VCaP (cell line): ENCODE data around the gene RPLP1.

Source experiments
- H3K27ac ChIP-seq: fragments of 450-650 bp; 2 replicates; pipeline ENCODE4 v1.5.1; 2017
- TF ChIP-seq, protein P1 (sequence below): fragments of 450-650 bp; conservative IDR thresholded peaks from 2 replicates; pipeline ENCODE4 v1.5.1; 2017; ENCODE audit warnings: mild to moderate bottlenecking, moderate library complexity

RPLP1 gene

DNA sequence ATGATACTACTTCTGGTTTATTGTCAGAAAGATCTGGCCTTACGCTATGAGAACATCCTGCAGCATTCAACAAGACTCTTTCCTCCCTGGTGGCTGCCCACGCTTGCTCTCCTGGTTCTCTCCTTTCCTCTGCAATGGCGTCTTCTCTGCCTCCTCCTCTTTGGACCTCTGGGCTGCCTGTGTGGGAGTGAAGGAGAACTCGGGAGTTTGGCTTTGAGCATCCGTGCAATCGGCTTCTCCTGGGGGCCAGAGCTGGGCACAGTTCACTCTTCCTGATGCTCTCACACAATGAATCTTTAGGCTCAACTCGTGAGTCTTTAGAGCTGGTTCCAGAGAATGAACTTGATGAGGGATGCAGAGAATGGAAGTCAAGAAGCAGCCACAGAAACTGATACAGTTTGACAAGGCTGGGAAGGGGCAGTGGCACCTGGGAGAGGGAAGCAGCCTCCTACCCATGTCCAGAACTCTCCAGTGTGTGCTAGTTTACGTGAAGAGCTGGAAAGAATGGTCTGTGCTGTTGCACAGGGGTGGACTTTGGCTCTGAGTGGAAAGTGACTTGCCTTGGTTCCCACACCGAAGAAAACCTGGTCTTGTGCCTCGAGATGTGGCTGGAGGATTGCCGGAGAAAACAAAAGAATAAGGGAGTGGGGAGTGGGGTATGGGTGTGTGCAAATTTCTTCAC, 37.9 kb downstream of the RPLP1 start:
- TF ChIP-seq, protein P1, sequence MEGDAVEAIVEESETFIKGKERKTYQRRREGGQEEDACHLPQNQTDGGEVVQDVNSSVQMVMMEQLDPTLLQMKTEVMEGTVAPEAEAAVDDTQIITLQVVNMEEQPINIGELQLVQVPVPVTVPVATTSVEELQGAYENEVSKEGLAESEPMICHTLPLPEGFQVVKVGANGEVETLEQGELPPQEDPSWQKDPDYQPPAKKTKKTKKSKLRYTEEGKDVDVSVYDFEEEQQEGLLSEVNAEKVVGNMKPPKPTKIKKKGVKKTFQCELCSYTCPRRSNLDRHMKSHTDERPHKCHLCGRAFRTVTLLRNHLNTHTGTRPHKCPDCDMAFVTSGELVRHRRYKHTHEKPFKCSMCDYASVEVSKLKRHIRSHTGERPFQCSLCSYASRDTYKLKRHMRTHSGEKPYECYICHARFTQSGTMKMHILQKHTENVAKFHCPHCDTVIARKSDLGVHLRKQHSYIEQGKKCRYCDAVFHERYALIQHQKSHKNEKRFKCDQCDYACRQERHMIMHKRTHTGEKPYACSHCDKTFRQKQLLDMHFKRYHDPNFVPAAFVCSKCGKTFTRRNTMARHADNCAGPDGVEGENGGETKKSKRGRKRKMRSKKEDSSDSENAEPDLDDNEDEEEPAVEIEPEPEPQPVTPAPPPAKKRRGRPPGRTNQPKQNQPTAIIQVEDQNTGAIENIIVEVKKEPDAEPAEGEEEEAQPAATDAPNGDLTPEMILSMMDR: no peak
- no peak overlapping the region for H3K27ac ChIP-seq

DNA sequence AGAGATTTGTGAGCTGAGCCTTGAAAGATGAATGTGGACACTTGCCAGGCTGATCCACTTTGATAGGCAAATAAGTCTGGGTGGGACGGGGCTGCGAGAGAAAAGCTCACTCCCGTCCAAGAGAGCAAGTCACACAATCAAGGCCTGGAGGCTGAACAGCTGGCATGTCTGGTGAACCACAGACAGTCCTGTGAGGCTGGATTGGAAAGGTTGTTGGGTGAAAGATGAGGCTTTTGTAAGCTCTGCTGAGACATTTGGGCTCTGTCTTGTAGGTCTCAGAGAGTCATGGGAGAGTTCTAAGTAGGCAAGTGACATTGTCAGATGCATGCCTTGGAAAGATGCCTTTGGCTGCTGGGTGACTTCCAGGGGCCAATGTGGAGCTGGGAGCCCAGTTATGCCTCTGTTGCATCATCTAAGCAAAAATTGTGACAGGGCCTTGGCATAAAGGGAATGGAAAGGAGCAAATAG, 38.5 kb downstream of the RPLP1 start:
- H3K27ac ChIP-seq: no peak overlapping the region

DNA sequence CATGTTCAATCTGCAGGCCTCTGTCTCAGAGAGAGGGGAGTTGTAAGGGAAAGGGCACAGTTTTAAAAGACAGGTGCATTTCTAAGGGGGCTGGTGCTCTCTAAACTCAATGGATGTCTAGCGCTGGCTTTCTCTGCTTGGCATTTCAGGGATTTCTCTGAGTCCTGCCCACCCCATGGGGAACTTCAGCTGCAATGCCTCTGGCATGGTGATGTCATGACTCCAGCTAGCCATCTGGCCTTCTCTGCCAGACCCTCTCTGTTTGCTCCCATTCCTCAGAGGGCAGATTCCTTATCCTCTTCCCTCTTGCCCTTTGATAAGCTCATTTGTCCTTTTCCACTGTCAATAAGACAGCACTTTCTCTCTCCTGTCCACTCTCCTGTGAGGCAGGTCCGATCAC, 40.8 kb downstream of the RPLP1 start:
- H3K27ac ChIP-seq: no peak overlapping the region
- TF ChIP-seq, protein P1: no peak

More for the DNA sequence above, 38.5 kb downstream of the RPLP1 start:
- TF ChIP-seq, protein P1: no peak

DNA sequence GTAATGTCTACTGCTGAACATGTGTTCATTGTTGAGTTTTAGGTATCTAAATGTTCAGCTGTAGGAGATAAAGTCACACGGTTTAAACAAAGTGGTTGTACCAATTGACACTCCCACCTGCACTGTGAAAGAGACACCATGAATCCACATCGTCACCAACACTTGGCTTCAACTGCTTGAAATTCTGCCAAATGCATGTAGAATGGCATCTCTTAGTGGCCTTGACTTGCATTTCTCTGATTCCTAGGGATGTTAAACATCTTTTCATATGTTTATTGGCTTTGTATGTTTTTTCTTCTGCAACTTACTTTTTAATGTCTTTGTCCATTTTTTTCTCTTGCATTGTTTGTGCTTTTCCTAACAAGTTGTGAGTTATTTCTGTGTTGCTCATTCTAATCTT, 43.4 kb downstream of the RPLP1 start:
- TF ChIP-seq, protein P1: no peak
- no peak overlapping the region for H3K27ac ChIP-seq

DNA sequence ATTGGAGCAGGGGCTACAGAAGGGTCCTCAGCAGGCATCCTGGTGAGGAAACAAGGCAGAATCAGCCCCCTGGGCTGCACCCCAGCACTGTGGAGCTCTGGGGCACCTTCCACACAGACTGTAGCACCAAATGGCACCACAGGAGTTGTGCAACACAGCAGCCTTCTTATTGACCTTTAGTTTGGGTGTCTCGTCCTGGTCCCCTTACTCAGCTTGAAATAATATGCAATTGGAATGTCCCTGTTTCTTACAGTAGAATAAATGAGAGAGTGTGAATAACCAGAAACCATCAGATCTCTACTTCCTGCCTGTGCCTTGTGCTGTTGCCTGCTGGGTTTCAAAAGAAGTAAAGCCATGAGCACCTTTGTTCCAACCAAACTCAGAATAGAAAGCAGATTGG, 44.5 kb downstream of the RPLP1 start:
- no peak overlapping the region for H3K27ac ChIP-seq
- TF ChIP-seq, protein P1: no peak

DNA sequence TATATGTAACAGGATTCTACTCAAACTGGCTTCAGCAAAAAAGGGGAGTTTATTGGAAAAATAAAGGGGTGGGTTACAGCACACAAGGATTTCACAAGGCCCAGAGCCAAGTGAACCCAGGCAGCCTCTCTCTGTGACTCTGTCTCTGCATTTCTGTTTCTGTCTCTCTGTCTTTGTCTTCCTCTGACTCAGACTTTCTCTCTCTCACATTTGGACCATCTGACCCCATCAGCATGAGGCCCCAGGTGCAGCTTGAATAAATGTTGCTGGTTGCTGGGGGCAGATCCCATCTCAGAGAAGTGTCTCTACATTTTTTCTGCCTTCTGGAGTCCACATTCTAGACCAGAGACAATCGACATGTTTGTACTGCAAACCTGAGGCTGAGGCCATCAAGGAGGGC, 45.0 kb downstream of the RPLP1 start:
- no peak overlapping the region for H3K27ac ChIP-seq
- TF ChIP-seq, protein P1: no peak

DNA sequence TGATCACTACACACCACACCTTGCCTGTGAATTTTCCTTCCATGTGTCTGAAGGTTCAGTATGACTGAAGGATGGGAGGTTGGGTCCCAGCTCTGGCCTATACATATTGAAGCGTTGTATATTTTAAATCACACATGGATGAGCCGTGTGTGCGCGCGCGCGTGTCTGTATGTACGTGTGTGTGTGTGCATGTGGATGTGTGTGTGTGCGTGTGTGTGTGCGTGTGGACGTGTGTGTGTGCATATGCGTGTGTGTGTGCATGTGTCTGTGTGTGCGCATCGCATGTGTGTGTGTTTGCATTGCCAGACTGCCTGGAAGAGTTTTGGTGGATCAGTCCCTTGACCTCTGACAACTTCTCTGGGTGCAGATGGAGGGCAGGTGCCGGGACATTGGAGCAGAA, 45.7 kb downstream of the RPLP1 start:
- TF ChIP-seq, protein P1: no peak
- no peak overlapping the region for H3K27ac ChIP-seq
